Thyroid gland (tissue), 4 donors: Measurements from ENCODE around the gene PIP4K2A.

ENCODE experiments used
- CTCF ChIP-seq, 6 experiments: fragments of 200-600 bp in 3 of 6; fragments of 450-650 bp in 3 of 6; sonication (generic) in 3 of 6; IDR thresholded peaks; one replicate each; pipeline ENCODE4 v1.5.1; 2016 to 2019; ENCODE audit warnings: antibody characterized with exemption in 6 of 6, mild to moderate bottlenecking in 2 of 6, inconsistent platforms in 1 of 6, moderate library complexity in 1 of 6
- POLR2A ChIP-seq, 2 donors: fragments of 450-650 bp; IDR thresholded peaks; one replicate each; pipeline ENCODE4 v1.6.1; 2017; ENCODE audit warnings: antibody characterized with exemption in 2 of 2, mild to moderate bottlenecking in 2 of 2, moderate library complexity in 1 of 2

GRCh38 chr10:22655312-22655981 lies 58.9 kb downstream of the PIP4K2A start:
- TF ChIP-seq CTCF (IDR thresholded peaks at IDR 0.05) (peak in 1 of 6 experiments; percentile 11), POLR2A (IDR thresholded peaks at IDR 0.05) (no peak)
